PFSK-1 (cell line): ENCODE measurements around the gene GDPD3.

ENCODE experiments used
- FOXP2 ChIP-seq: optimal IDR thresholded peaks from 2 replicates; pipeline ENCODE3; 2011; ENCODE audit warnings: borderline replicate concordance, control low read depth, inconsistent platforms; ENCODE audit not compliant: insufficient read depth; ENCODE audit errors: extremely low read length, extremely low read depth
- POLR2AphosphoS5 ChIP-seq: IDR thresholded peaks from 2 replicates; pipeline ENCODE4 v1.6.1; 2012; ENCODE audit warnings: low read depth, mild to moderate bottlenecking, control low read depth, low read length, moderate library complexity
- REST ChIP-seq, 2 experiments: IDR thresholded peaks; 2 replicates each; pipeline versions ENCODE4 v1.6.1 to v1.8.0; 2011 to 2012; ENCODE audit warnings: low read depth in 2 of 2, low read length in 2 of 2, control low read depth in 1 of 2, inconsistent platforms in 1 of 2, mild to moderate bottlenecking in 1 of 2, moderate library complexity in 1 of 2; ENCODE audit not compliant: insufficient read depth in 1 of 2
- SIN3A ChIP-seq: IDR thresholded peaks from 2 replicates; pipeline ENCODE4 v1.6.1; 2012; ENCODE audit warnings: mild to moderate bottlenecking, low read length, moderate library complexity, borderline replicate concordance; ENCODE audit not compliant: insufficient read depth
- TAF1 ChIP-seq: IDR thresholded peaks from 2 replicates; pipeline ENCODE4 v1.6.1; 2012; ENCODE audit warnings: low read length, control low read depth, borderline replicate concordance; ENCODE audit not compliant: insufficient read depth

GDPD3 gene

GRCh38 chr16:30112197-30113030 lies 923 bp downstream of the GDPD3 start:
- TF ChIP-seq POLR2AphosphoS5 = no peak
- TF ChIP-seq FOXP2 = no peak
- no peak for TF ChIP-seq SIN3A
- no peak for TF ChIP-seq REST (IDR thresholded peaks at IDR 0.05; ENCODE audit: insufficient read depth in 1 of 2, low read depth in 2 of 2, low read length in 2 of 2)
- TF ChIP-seq TAF1 = no peak

DNA sequence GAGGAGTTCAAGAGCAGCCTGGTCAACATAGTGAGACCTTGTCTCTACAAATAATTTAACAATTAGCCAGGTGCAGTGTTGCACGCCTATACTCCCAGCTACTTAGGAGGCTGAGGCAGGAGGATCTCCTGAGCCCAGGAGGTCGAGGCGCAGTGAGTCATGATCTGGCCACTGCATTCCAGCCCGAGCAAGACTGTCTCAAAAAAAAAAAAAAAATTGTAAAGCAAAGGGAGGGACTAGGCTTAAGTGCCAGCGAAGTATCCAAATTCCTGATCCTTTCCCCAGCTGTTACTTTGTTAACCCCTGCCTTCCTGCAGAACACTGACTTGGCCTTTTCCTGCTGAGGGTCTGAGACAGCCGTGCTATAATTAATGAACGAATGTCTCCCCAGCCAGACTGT lies 2.7 kb downstream of the GDPD3 start:
- no peak for TF ChIP-seq TAF1
- no peak for TF ChIP-seq FOXP2
- no peak for TF ChIP-seq POLR2AphosphoS5
- no peak for TF ChIP-seq REST (IDR thresholded peaks at IDR 0.05; ENCODE audit: insufficient read depth in 1 of 2, low read depth in 2 of 2, low read length in 2 of 2)
- no peak for TF ChIP-seq SIN3A

DNA sequence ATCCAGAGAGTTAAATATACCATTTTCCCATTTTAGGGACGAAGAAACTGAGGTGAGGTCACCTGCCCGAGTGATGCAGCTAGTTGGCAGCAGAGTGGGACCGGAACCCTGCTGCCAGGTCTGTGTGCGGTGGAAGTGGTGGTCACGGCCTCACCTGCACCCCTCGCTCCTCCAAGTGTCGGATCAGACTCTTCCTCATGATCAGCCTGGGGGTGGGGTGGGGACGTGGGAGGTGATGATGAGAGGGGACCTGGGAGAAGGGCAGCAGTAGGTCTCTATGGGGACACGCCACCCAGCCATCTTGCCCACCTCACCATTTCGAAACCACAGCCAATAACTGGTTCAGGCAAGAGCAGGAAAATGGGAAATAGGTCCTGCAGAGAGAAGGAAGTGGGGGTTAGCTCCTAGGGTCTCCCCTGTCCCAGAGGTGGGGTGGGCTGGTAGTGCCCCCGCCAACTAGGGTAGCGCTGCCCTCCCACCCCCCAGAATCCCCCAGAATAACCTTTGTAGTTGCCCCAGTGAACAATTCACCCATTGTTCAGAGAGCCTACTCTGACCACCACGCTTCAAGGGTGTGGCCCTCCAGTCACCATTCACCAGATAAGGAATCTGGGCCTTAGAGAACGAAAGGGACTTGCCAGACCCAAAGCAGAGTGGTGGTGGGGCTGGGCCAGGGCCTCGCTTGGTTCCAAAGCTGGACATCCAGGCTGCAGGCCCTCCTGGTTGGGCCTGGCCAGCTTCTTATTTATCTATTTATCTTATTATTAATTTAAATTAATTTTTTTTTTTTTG lies 5.1 kb downstream of the GDPD3 start:
- TF ChIP-seq POLR2AphosphoS5 (no peak), TAF1 (no peak), SIN3A (no peak), FOXP2 (no peak)

- TF ChIP-seq TAF1 (no peak), SIN3A (no peak), FOXP2 (no peak), POLR2AphosphoS5 (no peak), REST (IDR thresholded peaks at IDR 0.05; ENCODE audit: insufficient read depth in 1 of 2, low read depth in 2 of 2, low read length in 2 of 2) (no peak)
These were observed 8.8 kb downstream of the GDPD3 start for GRCh38 chr16:30104492-30104891.

GRCh38 chr16:30104090-30104489 lies 9.2 kb downstream of the GDPD3 start:
- no peak for TF ChIP-seq REST (IDR thresholded peaks at IDR 0.05; ENCODE audit: insufficient read depth in 1 of 2, low read depth in 2 of 2, low read length in 2 of 2)
- no peak for TF ChIP-seq POLR2AphosphoS5
- no peak for TF ChIP-seq TAF1
- TF ChIP-seq FOXP2 = no peak
- TF ChIP-seq SIN3A = no peak
